UCSD-AML1 (cell line): ENCODE measurements around the gene LIMK2.
"Not testable (repeated sequence)": the region's sequence is repeated elsewhere in the genome, so short reads cannot be mapped to it uniquely, and the experiment has no call there.

Source experiments
- DNase-seq: peaks from one replicate; lab custom pipeline; 2025; ENCODE audit not compliant: unreplicated experiment; lab: John Stamatoyannopoulos, UW

Gene LIMK2

GRCh38 chr22:31241936-31242335 is 29.8 kb downstream of the LIMK2 start:
- DNase-seq = no peak

- DNase-seq = no peak
Measured at GRCh38 chr22:31243339-31244045, 31.4 kb downstream of the LIMK2 start.

GRCh38 chr22:31244046-31244942 is 32.2 kb downstream of the LIMK2 start:
- DNase-seq = no peak

- no peak for DNase-seq
Measured at GRCh38 chr22:31244943-31245451, 32.9 kb downstream of the LIMK2 start.

- not testable (repeated sequence) for DNase-seq
Measured at GRCh38 chr22:31245998-31246397, 33.9 kb downstream of the LIMK2 start.

- no peak for DNase-seq
Measured at GRCh38 chr22:31246687-31247086, 34.6 kb downstream of the LIMK2 start.

GRCh38 chr22:31247726-31248125 is 35.6 kb downstream of the LIMK2 start:
- DNase-seq = no peak

- no peak for DNase-seq
Measured at GRCh38 chr22:31248138-31248745, 36.1 kb downstream of the LIMK2 start.

- no peak for DNase-seq
Measured at GRCh38 chr22:31248965-31249958, 37.2 kb downstream of the LIMK2 start.

- no peak for DNase-seq
Measured at GRCh38 chr22:31250740-31251600, 38.9 kb downstream of the LIMK2 start.

GRCh38 chr22:31253949-31254348 is 41.9 kb downstream of the LIMK2 start:
- no peak for DNase-seq

GRCh38 chr22:31259798-31260473 is 47.8 kb downstream of the LIMK2 start:
- DNase-seq = no peak

GRCh38 chr22:31260474-31260856 is 48.4 kb downstream of the LIMK2 start:
- no peak for DNase-seq

- no peak for DNase-seq
Measured at GRCh38 chr22:31262312-31263133, 50.4 kb downstream of the LIMK2 start.

- no peak for DNase-seq
Measured at GRCh38 chr22:31263896-31264640, 52.0 kb downstream of the LIMK2 start.

GRCh38 chr22:31268281-31268680 is 56.2 kb downstream of the LIMK2 start:
- DNase-seq = no peak

GRCh38 chr22:31269892-31270579 is 57.9 kb downstream of the LIMK2 start:
- DNase-seq = no peak
